Cardiac muscle cell (in vitro differentiated cells and primary cell): ENCODE measurements around the gene ERCC6L. TPM values are rescaled to one million over a fixed set of nuclear protein-coding genes. Genes with fewer than 3 reads are reported as not detected.

Experiments used
- DNase-seq, 2 donors: peaks; one replicate each; pipeline versions ENCODE4 v3.0.0 to v3.0.0-alpha.2; 2010 to 2017; ENCODE audit warnings: low read depth in 1 of 2, low spot score in 1 of 2
- H3K27ac ChIP-seq: fragments of 200-600 bp; sonication (generic); 2 replicates; pipeline ENCODE4 v1.5.1; 2016
- H3K27me3 ChIP-seq: fragments of 200-600 bp; sonication (generic); 2 replicates; pipeline ENCODE4 v1.6.0; 2016; ENCODE audit warnings: control low read depth
- H3K36me3 ChIP-seq: fragments of 200-600 bp; sonication (generic); 2 replicates; pipeline ENCODE4 v1.5.1; 2016; ENCODE audit warnings: control low read depth
- H3K4me1 ChIP-seq: fragments of 200-600 bp; sonication (generic); 2 replicates; pipeline ENCODE4 v1.8.1; 2017; ENCODE audit warnings: low read depth, mild to moderate bottlenecking, mixed run types
- H3K4me3 ChIP-seq: fragments of 200-600 bp; sonication (generic); 2 replicates; pipeline ENCODE4 v1.5.1; 2016; ENCODE audit warnings: mild to moderate bottlenecking
- H3K9me3 ChIP-seq: fragments of 200-600 bp; sonication (generic); 2 replicates; pipeline ENCODE4 v1.5.1; 2017; ENCODE audit warnings: low read depth, mild to moderate bottlenecking, control low read depth
- polyA plus RNA-seq: library from polyadenylated mRNA; unstranded; fragments of >200 nt; fragmentation: Nextera tagmentation; extraction: Ambion mirVana; gene quantifications from 2 replicates; pipeline ENCODE4 v1.2.1, GENCODE V29; 2016
- total RNA-seq: library from RNA; depleted of rRNA; stranded (reverse); fragments of >200 nt; gene quantifications from 2 replicates; pipeline ENCODE4 v1.2.3, GENCODE V29; 2016
- TF ChIP-seq, protein P1 (sequence below): IDR thresholded peaks from 2 replicates; pipeline ENCODE4 v1.5.1; 2012; ENCODE audit warnings: low read depth, mild to moderate bottlenecking, low read length

The ERCC6L gene
- total and polyA plus RNA-seq, 2 experiments from 2014 or later: 2.4 to 2.9 TPM

DNA sequence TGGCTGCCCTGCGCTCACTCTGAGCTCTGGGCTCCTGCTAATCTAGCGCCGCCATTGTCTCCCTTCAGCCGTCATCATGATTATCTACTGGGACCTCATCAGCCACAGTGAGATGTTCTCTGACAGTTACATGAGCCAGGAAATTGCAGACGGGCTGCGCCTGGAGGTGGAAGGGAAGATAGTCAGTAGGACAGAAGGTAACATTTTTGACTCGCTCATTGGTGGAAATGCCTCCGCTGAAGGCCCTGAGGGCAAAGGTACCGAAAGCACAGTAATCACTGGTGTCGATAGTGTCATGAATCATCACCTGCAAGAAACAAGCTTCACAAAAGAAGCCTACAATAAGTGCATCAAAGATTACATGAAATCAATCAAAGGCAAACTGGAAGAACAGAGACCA, 79.1 kb downstream of the ERCC6L start:
- Histone ChIP-seq H3K9me3 (no peaks in the 10 kb centered on the region), H3K4me3 (no peak overlapping the region), H3K36me3 (no peaks in the 10 kb centered on the region), H3K27me3 (no peaks in the 10 kb centered on the region), H3K27ac (no peak overlapping the region), H3K4me1 (no peaks in the 10 kb centered on the region)
- no peak for DNase-seq
- TF ChIP-seq, protein P1, sequence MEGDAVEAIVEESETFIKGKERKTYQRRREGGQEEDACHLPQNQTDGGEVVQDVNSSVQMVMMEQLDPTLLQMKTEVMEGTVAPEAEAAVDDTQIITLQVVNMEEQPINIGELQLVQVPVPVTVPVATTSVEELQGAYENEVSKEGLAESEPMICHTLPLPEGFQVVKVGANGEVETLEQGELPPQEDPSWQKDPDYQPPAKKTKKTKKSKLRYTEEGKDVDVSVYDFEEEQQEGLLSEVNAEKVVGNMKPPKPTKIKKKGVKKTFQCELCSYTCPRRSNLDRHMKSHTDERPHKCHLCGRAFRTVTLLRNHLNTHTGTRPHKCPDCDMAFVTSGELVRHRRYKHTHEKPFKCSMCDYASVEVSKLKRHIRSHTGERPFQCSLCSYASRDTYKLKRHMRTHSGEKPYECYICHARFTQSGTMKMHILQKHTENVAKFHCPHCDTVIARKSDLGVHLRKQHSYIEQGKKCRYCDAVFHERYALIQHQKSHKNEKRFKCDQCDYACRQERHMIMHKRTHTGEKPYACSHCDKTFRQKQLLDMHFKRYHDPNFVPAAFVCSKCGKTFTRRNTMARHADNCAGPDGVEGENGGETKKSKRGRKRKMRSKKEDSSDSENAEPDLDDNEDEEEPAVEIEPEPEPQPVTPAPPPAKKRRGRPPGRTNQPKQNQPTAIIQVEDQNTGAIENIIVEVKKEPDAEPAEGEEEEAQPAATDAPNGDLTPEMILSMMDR: no peak

- TF ChIP-seq, protein P1: no peak
- no peaks in the 10 kb centered on the region for H3K4me1 ChIP-seq
- no peak overlapping the region for H3K4me3 ChIP-seq
- H3K9me3 ChIP-seq: no peaks in the 10 kb centered on the region
- no peak for DNase-seq
- no peaks in the 10 kb centered on the region for H3K36me3 ChIP-seq
- H3K27ac ChIP-seq: no peak overlapping the region
- H3K27me3 ChIP-seq: no peaks in the 10 kb centered on the region
These were observed 80.1 kb downstream of the ERCC6L start for GRCh38 chrX:72158773-72159172.

Other genes starting within 250 kb of the ERCC6L start
- gene RTL5, start 107.1 kb downstream of the ERCC6L start, total RNA-seq: 9.0 and 11.6 TPM in 2 replicates
- 8.3 and 10.4 TPM in 2 replicates for gene RTL5, start 107.1 kb downstream of the ERCC6L start, polyA plus RNA-seq
- 21.1 and 21.6 TPM in 2 replicates for gene PIN4, start 57.3 kb downstream of the ERCC6L start, total RNA-seq
- gene PIN4, start 57.3 kb downstream of the ERCC6L start, polyA plus RNA-seq: 44.8 and 63.7 TPM in 2 replicates
- gene RPS4X, start 38.2 kb upstream of the ERCC6L start, total RNA-seq: 664 and 726 TPM in 2 replicates
- gene RPS4X, start 38.2 kb upstream of the ERCC6L start, polyA plus RNA-seq: 193 and 227 TPM in 2 replicates
- 1.1 and 2.2 TPM in 2 replicates for gene CITED1, start 66.9 kb upstream of the ERCC6L start, total RNA-seq
- gene CITED1, start 66.9 kb upstream of the ERCC6L start, polyA plus RNA-seq: 1.0 TPM in 1 of 2 replicates, not detected in the other